ENCODE data around the gene TBCD.

- TF ChIP-seq CTCF (IDR thresholded peaks at IDR 0.05) (no peak), POLR2AphosphoS5 (IDR thresholded peaks at IDR 0.05) (no peak)
Observed at GRCh38 chr17:82922646-82923045, 170.8 kb downstream of the TBCD start.

All from breast epithelium (tissue), 3 donors.